Measurements from ENCODE around the gene SDR9C7. TPM values are rescaled to one million over a fixed set of nuclear protein-coding genes. Genes with fewer than 3 reads are reported as not detected.
"Not testable (repeated sequence)": the region's sequence is repeated elsewhere in the genome, so short reads cannot be mapped to it uniquely, and the experiment has no call there.

The SDR9C7 gene
- total RNA-seq (2014; rRNA removed; shearing (Covaris generic)) = 0.28 TPM in 1 of 2 replicates, not detected in the other

- Histone ChIP-seq H3K4me3 (ENCODE audit: insufficient read depth, low read depth, low read length) (no peak within 1 kb of the TSS), H3K27me3 (ENCODE audit: control insufficient read depth, insufficient read depth, low read length) (no peaks in the 10 kb centered on the region), H3K36me3 (replicated peaks; ENCODE audit: control insufficient read depth, insufficient read depth, low read length) (no peaks in the 10 kb centered on the region)
- DNase-seq = peak; percentile 1
Measured at GRCh38 chr12:56933826-56934625, at the start of gene SDR9C7. SDR9C7 (minus strand) TSS chr12:56934408; CDS start chr12:56934261, 147 bp downstream.

- Histone ChIP-seq H3K27me3 (ENCODE audit: control insufficient read depth, insufficient read depth, low read length) (no peaks in the 10 kb centered on the region), H3K36me3 (replicated peaks; ENCODE audit: control insufficient read depth, insufficient read depth, low read length) (no peaks in the 10 kb centered on the region), H3K4me3 (ENCODE audit: insufficient read depth, low read depth, low read length) (no peak overlapping the region)
- DNase-seq = no peak
Measured at GRCh38 chr12:56983386-56983785, 49.2 kb upstream of the SDR9C7 start.

GRCh38 chr12:56982578-56983236 lies 48.5 kb upstream of the SDR9C7 start:
- H3K27me3 ChIP-seq (ENCODE audit: control insufficient read depth, insufficient read depth, low read length); H3K36me3 ChIP-seq (replicated peaks; ENCODE audit: control insufficient read depth, insufficient read depth, low read length); DNase-seq; H3K4me3 ChIP-seq (ENCODE audit: insufficient read depth, low read depth, low read length): not testable (repeated sequence)

- no peaks in the 10 kb centered on the region for H3K27me3 ChIP-seq (ENCODE audit: control insufficient read depth, insufficient read depth, low read length)
- H3K4me3 ChIP-seq (ENCODE audit: insufficient read depth, low read depth, low read length) = no peak overlapping the region
- H3K36me3 ChIP-seq (replicated peaks; ENCODE audit: control insufficient read depth, insufficient read depth, low read length) = no peaks in the 10 kb centered on the region
- DNase-seq = no peak
Measured at GRCh38 chr12:56980941-56981530, 46.8 kb upstream of the SDR9C7 start.

GRCh38 chr12:56980268-56980667 lies 46.1 kb upstream of the SDR9C7 start:
- Histone ChIP-seq H3K36me3 (replicated peaks; ENCODE audit: control insufficient read depth, insufficient read depth, low read length) (no peaks in the 10 kb centered on the region), H3K27me3 (ENCODE audit: control insufficient read depth, insufficient read depth, low read length) (no peaks in the 10 kb centered on the region), H3K4me3 (ENCODE audit: insufficient read depth, low read depth, low read length) (no peak overlapping the region)
- DNase-seq = no peak

- Histone ChIP-seq H3K27me3 (ENCODE audit: control insufficient read depth, insufficient read depth, low read length) (no peaks in the 10 kb centered on the region), H3K36me3 (replicated peaks; ENCODE audit: control insufficient read depth, insufficient read depth, low read length) (no peaks in the 10 kb centered on the region), H3K4me3 (ENCODE audit: insufficient read depth, low read depth, low read length) (no peak overlapping the region)
- no peak for DNase-seq
Measured at GRCh38 chr12:56979628-56980027, 45.4 kb upstream of the SDR9C7 start.

GRCh38 chr12:56978397-56979138 lies 44.4 kb upstream of the SDR9C7 start:
- Histone ChIP-seq H3K36me3 (replicated peaks; ENCODE audit: control insufficient read depth, insufficient read depth, low read length) (no peaks in the 10 kb centered on the region), H3K4me3 (ENCODE audit: insufficient read depth, low read depth, low read length) (no peak overlapping the region), H3K27me3 (ENCODE audit: control insufficient read depth, insufficient read depth, low read length) (no peaks in the 10 kb centered on the region)
- DNase-seq = no peak

GRCh38 chr12:56977361-56977760 lies 43.2 kb upstream of the SDR9C7 start:
- not testable (repeated sequence) for H3K27me3 ChIP-seq (ENCODE audit: control insufficient read depth, insufficient read depth, low read length); DNase-seq

GRCh38 chr12:56974224-56974623 lies 40.0 kb upstream of the SDR9C7 start:
- H3K4me3 ChIP-seq (ENCODE audit: insufficient read depth, low read depth, low read length); H3K36me3 ChIP-seq (replicated peaks; ENCODE audit: control insufficient read depth, insufficient read depth, low read length); DNase-seq; H3K27me3 ChIP-seq (ENCODE audit: control insufficient read depth, insufficient read depth, low read length): not testable (repeated sequence)

More at GRCh38 chr12:56977361-56977760, 43.2 kb upstream of the SDR9C7 start:
- H3K36me3 ChIP-seq (replicated peaks; ENCODE audit: control insufficient read depth, insufficient read depth, low read length); H3K4me3 ChIP-seq (ENCODE audit: insufficient read depth, low read depth, low read length): not testable (repeated sequence)

GRCh38 chr12:56968910-56969309 lies 34.7 kb upstream of the SDR9C7 start:
- H3K4me3 ChIP-seq (ENCODE audit: insufficient read depth, low read depth, low read length); H3K36me3 ChIP-seq (replicated peaks; ENCODE audit: control insufficient read depth, insufficient read depth, low read length); DNase-seq; H3K27me3 ChIP-seq (ENCODE audit: control insufficient read depth, insufficient read depth, low read length): not testable (repeated sequence)

- not testable (repeated sequence) for DNase-seq; H3K27me3 ChIP-seq (ENCODE audit: control insufficient read depth, insufficient read depth, low read length); H3K36me3 ChIP-seq (replicated peaks; ENCODE audit: control insufficient read depth, insufficient read depth, low read length); H3K4me3 ChIP-seq (ENCODE audit: insufficient read depth, low read depth, low read length)
Measured at GRCh38 chr12:56965997-56966642, 31.9 kb upstream of the SDR9C7 start.

GRCh38 chr12:56965124-56965523 lies 30.9 kb upstream of the SDR9C7 start:
- not testable (repeated sequence) for H3K4me3 ChIP-seq (ENCODE audit: insufficient read depth, low read depth, low read length); H3K36me3 ChIP-seq (replicated peaks; ENCODE audit: control insufficient read depth, insufficient read depth, low read length); DNase-seq; H3K27me3 ChIP-seq (ENCODE audit: control insufficient read depth, insufficient read depth, low read length)

GRCh38 chr12:56963557-56963956 lies 29.3 kb upstream of the SDR9C7 start:
- not testable (repeated sequence) for H3K4me3 ChIP-seq (ENCODE audit: insufficient read depth, low read depth, low read length); DNase-seq; H3K27me3 ChIP-seq (ENCODE audit: control insufficient read depth, insufficient read depth, low read length); H3K36me3 ChIP-seq (replicated peaks; ENCODE audit: control insufficient read depth, insufficient read depth, low read length)

- DNase-seq; H3K36me3 ChIP-seq (replicated peaks; ENCODE audit: control insufficient read depth, insufficient read depth, low read length): not testable (repeated sequence)
Measured at GRCh38 chr12:56962247-56962646, 28.0 kb upstream of the SDR9C7 start.

More at GRCh38 chr12:56962247-56962646, 28.0 kb upstream of the SDR9C7 start:
- H3K27me3 ChIP-seq (ENCODE audit: control insufficient read depth, insufficient read depth, low read length); H3K4me3 ChIP-seq (ENCODE audit: insufficient read depth, low read depth, low read length): not testable (repeated sequence)
